ENCODE measurements around the gene ADCY1. TPM values are rescaled to one million over a fixed set of nuclear protein-coding genes. Genes with fewer than 3 reads are reported as not detected.

The ADCY1 gene
- total RNA-seq, 1 donor from 2014 or later, result 0.05 TPM

- Mint-ChIP-seq H3K36me3 (ENCODE audit: unreplicated experiment) (no peaks in the 10 kb centered on the region), H3K4me3 (ENCODE audit: unreplicated experiment) (no peak overlapping the region), H3K4me1 (ENCODE audit: unreplicated experiment) (no peaks in the 10 kb centered on the region), H3K9me3 (ENCODE audit: unreplicated experiment) (no peaks in the 10 kb centered on the region), H3K27me3 (ENCODE audit: unreplicated experiment) (peaks cover 17% of the 10 kb centered on the region), H3K27ac (ENCODE audit: unreplicated experiment) (no peak overlapping the region)
- TF ChIP-seq CTCF (IDR thresholded peaks at IDR 0.05), result no peak
- DNase-seq (ENCODE audit: extremely low spot score, unreplicated experiment), result no peak
These were observed 8.1 kb downstream of the ADCY1 start for GRCh38 chr7:45582136-45582749.

DNA sequence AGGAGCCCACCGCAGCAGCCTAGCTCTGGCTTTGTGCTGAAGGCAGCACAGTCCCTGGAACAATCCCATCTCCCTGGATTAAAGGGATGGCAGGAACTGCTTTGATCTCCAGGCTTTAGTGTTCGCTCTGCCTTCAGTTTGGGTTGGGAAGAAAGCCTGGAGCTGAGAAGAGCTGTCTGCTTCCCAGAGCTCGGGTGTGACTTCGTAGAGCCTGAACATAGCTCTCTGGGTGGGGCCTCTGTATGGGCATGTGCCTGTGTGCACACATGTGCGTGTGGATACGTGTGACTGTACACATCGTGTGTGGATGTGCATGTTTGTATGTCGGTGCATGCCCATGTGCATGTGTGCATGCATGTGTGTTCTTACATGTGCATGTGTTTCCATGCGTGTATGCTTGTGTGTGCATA, 8.7 kb downstream of the ADCY1 start:
- no peaks in the 10 kb centered on the region for H3K4me1 Mint-ChIP-seq (ENCODE audit: unreplicated experiment)
- no peaks in the 10 kb centered on the region for H3K9me3 Mint-ChIP-seq (ENCODE audit: unreplicated experiment)
- no peak for TF ChIP-seq CTCF (IDR thresholded peaks at IDR 0.05)
- no peak overlapping the region for H3K4me3 Mint-ChIP-seq (ENCODE audit: unreplicated experiment)
- H3K27me3 Mint-ChIP-seq (ENCODE audit: unreplicated experiment), result peaks cover 11% of the 10 kb centered on the region
- H3K36me3 Mint-ChIP-seq (ENCODE audit: unreplicated experiment), result no peaks in the 10 kb centered on the region
- H3K27ac Mint-ChIP-seq (ENCODE audit: unreplicated experiment), result no peak overlapping the region
- DNase-seq (ENCODE audit: extremely low spot score, unreplicated experiment), result no peak

GRCh38 chr7:45583296-45583695, 9.1 kb downstream of the ADCY1 start:
- Mint-ChIP-seq H3K27me3 (ENCODE audit: unreplicated experiment) (peaks cover 7% of the 10 kb centered on the region), H3K4me3 (ENCODE audit: unreplicated experiment) (no peak overlapping the region), H3K9me3 (ENCODE audit: unreplicated experiment) (no peaks in the 10 kb centered on the region), H3K27ac (ENCODE audit: unreplicated experiment) (no peak overlapping the region), H3K4me1 (ENCODE audit: unreplicated experiment) (no peaks in the 10 kb centered on the region), H3K36me3 (ENCODE audit: unreplicated experiment) (no peaks in the 10 kb centered on the region)
- DNase-seq (ENCODE audit: extremely low spot score, unreplicated experiment), result no peak
- TF ChIP-seq CTCF (IDR thresholded peaks at IDR 0.05), result no peak

DNA sequence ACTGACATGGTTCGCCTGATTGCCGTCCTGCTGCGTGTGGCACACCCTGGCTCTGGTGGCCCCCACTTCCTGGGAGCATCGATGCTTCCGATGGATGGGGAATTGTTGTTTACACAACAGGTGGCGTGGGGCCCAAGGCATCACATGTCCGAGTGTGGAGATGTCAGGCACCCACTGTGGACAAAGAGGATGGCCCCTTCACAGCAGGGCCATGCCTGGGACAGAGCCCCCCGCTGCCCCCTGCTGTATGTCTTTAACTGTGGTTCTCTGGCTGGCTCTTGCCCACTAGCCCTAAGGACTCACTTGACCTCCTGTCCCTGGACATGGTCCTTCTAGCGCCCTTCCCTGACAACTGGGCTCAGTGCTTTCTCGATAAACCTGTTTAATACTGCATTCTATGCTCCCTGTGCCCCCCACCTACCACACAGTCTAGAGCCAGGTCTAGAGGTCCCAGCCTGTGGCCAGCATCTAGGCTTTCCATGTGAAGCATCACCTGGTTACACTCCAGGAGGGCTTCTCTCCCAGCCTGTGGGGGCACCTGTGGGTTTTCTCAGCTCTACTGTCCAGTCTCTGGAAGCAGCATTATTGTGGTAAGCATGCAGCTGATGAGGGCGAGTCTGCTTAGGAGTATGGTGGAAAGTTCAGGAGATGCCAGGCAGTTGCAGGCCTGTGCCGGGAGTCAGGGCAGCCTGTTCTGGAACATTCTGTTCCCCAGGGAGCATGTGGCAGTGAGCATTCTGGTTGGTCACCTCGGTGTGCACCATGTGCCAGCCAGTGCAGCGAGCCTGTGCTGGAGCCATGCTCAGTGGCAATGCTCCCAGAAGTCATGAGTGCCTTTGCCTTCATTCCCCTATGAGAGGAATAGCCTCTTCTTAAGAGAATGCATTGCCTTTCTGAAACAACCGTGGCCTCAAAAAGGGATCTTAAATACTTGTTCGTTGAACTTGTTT, 10.4 kb downstream of the ADCY1 start:
- no peaks in the 10 kb centered on the region for H3K9me3 Mint-ChIP-seq (ENCODE audit: unreplicated experiment)
- no peaks in the 10 kb centered on the region for H3K4me1 Mint-ChIP-seq (ENCODE audit: unreplicated experiment)
- H3K4me3 Mint-ChIP-seq (ENCODE audit: unreplicated experiment), result no peak overlapping the region
- no peak overlapping the region for H3K27ac Mint-ChIP-seq (ENCODE audit: unreplicated experiment)
- DNase-seq (ENCODE audit: extremely low spot score, unreplicated experiment), result no peak
- H3K27me3 Mint-ChIP-seq (ENCODE audit: unreplicated experiment), result peaks cover 5% of the 10 kb centered on the region
- no peaks in the 10 kb centered on the region for H3K36me3 Mint-ChIP-seq (ENCODE audit: unreplicated experiment)
- TF ChIP-seq CTCF (IDR thresholded peaks at IDR 0.05), result no peak

DNA sequence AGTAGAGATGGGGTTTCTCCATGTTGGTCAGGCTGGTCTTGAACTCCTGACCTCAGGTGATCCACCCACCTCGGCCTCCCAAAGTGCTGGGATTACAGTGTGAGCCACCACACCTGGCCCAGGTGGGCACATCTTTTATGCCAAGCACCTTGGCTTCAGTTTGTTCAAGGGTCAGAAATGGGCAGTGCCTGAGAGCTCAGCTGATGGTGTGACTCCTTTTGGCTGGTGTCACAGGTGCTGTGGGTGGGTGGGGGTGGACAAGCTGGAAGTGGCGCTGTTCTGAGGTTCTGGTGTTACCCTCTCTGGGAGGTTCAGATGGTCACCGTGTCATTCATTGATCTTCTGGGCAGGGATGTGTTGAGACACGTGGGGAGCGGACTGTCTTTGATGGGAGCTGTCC, 11.5 kb downstream of the ADCY1 start:
- H3K27ac Mint-ChIP-seq (ENCODE audit: unreplicated experiment), result no peak overlapping the region
- H3K4me1 Mint-ChIP-seq (ENCODE audit: unreplicated experiment), result no peaks in the 10 kb centered on the region
- H3K27me3 Mint-ChIP-seq (ENCODE audit: unreplicated experiment), result peaks cover 5% of the 10 kb centered on the region
- no peak for TF ChIP-seq CTCF (IDR thresholded peaks at IDR 0.05)
- no peak for DNase-seq (ENCODE audit: extremely low spot score, unreplicated experiment)
- H3K36me3 Mint-ChIP-seq (ENCODE audit: unreplicated experiment), result no peaks in the 10 kb centered on the region
- no peak overlapping the region for H3K4me3 Mint-ChIP-seq (ENCODE audit: unreplicated experiment)
- H3K9me3 Mint-ChIP-seq (ENCODE audit: unreplicated experiment), result no peaks in the 10 kb centered on the region

Data from osteocyte (in vitro differentiated cells).